DMS153 (cell line): ENCODE measurements around the gene MYD88.
A peak's percentile ranks its signal among the peaks of the same experiment; 100 is the strongest.
"Not testable (repeated sequence)": the region's sequence is repeated elsewhere in the genome, so short reads cannot be mapped to it uniquely, and the experiment has no call there.

Source experiments
- DNase-seq: peaks from one replicate; lab custom pipeline; 2025; lab: John Stamatoyannopoulos, UW

MYD88 gene

DNA sequence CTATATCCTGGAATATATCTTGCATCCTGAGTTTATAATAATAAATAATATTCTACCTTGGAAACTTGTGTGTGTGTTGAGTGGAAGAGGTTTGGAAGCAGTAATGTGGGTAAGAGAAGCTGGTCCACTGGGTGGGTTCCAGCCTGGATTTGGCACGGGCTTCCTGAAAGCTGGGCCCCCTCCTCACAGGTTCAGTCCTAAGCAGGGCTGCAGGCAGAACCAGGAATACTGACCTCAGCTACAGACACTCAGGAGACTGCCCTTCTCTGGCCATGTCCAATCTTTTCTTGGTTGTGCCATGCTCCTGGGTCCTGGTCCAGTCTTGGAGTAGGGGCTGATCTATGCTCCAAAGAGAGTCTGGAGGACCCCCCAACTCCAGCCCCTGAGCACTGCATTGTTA lies 4.5 kb downstream of the MYD88 start:
- no peak for DNase-seq

- DNase-seq, result no peak
Measured at GRCh38 chr3:38143511-38143910, 5.0 kb downstream of the MYD88 start.

GRCh38 chr3:38146504-38146903 lies 8.0 kb downstream of the MYD88 start:
- no peak for DNase-seq

GRCh38 chr3:38147421-38147820 lies 9.0 kb downstream of the MYD88 start:
- no peak for DNase-seq

GRCh38 chr3:38148311-38148882 lies 9.9 kb downstream of the MYD88 start:
- DNase-seq, result no peak

DNA sequence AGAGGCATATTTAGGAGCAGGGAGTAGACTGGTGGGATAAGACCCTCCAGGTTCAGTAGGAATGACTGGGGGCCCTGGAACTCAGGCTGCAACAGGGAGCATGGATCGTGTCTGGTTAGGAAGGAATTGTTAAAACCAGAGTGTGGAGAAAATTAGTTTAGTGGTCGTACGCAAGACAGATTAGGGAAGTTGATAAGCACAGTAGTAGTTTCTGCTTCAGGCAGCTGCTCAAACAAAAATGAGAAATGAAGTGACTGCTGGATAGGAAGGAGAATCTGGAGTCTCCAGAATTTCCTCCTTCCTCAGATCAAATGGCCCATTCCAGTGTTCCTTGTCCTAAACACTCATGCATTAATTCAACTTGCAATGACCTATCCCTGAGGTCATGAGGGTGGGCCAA lies 11.2 kb downstream of the MYD88 start:
- no peak for DNase-seq

DNA sequence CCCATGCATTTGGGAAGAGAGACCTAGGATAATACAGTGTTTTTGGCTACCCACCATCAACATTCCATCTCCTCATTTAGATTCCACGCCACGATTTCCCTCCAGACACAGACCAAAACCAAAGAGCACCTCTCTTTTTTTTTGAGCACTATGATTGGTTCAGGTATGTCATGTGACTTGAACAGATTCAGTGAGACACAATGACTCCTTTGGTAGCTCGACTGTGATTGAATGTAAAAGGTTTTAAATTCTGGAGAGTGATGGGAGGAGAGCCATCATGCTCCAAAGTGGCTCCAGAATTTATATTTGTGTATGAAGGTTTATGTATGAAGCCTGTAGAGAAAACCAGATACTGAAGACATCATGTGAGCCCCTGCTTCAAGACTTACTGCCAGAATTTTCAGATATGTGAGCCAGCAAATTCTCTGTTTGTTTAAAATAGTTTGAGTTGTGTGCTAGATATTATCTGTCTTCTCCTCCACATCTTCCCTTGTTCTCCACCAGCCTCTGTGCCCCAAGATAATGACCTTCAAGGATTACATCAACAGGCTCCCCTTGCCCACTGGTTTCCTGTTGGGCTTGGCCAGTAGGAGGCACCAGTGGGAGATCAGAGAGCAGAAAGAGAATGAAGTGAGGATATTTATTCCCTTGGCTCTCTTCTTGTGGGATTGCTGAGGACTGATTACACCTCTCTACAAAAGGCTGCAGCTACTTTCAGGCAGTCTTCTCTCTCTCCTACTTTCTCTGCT lies 12.5 kb downstream of the MYD88 start:
- no peak for DNase-seq

DNA sequence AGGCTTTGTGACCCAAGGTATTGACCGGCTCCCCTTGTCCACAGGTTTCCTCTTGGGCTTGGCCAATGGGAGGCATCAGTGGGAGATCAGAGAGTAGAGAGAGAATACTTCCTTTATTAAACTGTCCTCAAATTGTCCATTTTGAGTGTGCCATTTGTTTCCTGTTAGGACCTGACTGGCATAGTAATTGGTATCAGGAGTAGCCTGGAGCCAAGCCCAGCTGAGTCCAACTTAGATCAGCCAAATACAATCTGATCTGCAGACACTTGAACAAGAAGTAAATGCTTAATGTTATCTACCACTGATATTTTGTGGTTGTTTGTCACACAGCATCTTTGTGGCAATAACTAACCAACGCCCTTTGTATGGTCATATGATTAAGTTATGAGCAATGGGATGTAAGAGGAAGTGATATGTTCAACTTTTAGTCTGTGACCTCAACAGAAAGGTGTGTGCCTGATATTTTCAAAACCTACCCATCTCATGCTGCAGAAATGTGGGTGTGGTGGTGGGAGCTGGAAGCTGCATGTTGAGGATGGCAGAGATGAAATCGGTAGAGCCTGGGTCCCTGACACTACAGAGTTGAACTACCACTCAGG lies 13.3 kb downstream of the MYD88 start:
- no peak for DNase-seq

- no peak for DNase-seq
Measured at GRCh38 chr3:38152609-38153008, 14.1 kb downstream of the MYD88 start.

DNA sequence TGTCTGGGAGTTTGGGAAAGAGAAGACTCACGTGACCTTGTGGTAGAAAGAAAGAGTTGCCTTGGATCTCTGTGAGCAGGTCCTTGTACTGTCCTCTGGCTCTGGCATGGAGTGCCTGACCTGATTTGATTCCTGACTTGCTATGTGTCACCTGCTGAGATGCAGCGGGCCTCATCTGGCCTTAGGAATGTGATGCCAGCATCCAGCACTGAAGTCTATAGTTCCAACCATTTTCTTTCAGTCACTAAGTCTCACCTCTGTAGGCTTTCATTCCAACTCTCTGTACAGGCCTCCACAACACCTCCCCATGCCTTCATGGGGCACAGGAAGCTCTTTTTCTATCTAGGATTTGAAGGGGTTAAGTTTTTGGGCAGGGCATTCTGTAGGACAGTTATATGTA lies 14.8 kb downstream of the MYD88 start:
- DNase-seq, result no peak

GRCh38 chr3:38154033-38154494 lies 15.6 kb downstream of the MYD88 start:
- no peak for DNase-seq

DNA sequence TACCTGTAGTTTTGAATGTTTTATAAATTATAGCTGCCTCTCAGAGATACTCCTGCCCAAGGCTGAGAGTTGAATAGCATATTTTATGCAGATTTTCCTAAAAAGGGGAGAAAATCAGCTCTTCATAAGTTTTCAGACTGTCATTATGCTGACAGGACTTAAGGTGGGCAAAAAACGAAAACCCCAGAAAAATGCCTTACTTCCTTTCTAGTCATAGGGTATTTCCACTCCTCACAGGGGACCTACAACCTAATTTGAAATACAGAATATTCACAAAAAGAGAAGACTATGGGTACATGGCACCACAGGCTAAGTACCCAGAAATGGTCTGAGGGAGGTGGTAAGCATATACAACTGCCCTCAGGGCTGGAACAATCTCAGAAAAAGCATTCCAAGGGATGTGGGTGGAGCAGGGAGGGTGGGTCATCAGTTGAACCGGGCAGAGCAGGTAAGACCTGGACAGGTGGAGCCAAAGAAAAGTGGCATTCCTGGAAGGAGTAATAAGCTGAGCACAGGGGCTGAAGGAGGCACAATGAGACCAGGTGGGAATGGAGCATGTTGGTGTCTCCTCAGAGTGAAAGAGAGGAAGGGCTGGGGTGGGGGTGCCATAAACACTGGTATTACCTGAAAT lies 16.3 kb downstream of the MYD88 start:
- DNase-seq, result no peak

DNA sequence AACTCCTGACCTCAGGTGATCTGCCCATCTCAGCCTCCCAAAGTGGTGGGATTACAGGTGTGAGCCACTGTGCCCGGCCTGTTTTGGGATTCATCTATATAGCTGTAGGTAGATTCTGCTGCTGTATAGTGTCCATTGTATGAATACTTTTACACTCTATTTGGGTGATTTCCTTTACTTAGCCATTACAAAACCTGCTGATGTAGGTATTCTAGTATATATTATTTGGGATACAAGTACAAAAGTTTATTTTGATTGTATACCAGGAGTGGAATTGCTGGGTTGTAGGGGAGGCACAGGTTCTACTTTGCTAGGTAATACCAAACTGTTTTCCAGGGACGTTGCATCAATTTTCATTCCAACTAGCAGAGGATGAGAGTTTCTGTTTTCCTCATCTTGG lies 17.4 kb downstream of the MYD88 start:
- no peak for DNase-seq

- no peak for DNase-seq
Measured at GRCh38 chr3:38157117-38157516, 18.7 kb downstream of the MYD88 start.

DNA sequence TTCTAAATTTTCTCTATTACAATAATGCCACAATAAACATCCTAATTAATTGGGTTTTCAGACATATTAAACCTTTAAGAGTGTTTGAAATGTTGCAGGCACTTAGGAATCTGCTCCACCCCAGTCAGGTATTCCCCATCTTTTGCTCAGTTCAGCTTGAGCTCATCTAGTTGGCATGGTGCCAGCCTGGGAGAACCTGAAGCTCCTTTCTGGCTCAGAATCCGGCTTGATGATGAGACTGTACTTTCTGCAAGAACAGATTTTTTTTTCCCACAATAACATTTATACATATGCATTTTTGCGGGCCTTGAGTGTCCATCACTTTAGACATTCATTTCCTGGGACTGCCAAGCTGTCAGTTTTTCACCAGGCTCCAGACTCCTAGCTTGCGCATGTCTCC lies 19.1 kb downstream of the MYD88 start:
- no peak for DNase-seq

DNA sequence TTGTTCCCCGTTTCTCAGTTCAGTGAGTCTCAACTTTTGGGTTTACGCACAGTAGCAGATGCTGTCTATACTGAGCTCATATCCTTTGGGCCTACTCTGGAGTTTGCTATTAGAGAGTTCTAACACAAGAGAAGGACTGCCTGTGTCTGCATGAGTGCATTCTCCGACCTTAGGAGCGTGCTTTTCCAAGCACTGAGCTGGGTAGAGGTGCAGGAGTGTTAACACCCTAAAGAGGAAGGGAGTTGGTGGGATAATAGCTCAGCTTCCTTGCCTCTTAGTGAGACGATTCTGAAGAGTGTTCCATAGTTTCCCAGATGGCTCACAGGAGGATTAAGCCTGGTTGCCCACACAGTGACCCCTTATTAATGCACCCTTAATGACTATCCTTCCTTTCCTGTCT lies 20.0 kb downstream of the MYD88 start:
- no peak for DNase-seq

- not testable (repeated sequence) for DNase-seq
Measured at GRCh38 chr3:38160704-38161103, 22.2 kb downstream of the MYD88 start.

- no peak for DNase-seq
Measured at GRCh38 chr3:38163117-38163840, 24.8 kb downstream of the MYD88 start.

- DNase-seq, result no peak
Measured at GRCh38 chr3:38163841-38164642, 25.6 kb downstream of the MYD88 start.

DNA sequence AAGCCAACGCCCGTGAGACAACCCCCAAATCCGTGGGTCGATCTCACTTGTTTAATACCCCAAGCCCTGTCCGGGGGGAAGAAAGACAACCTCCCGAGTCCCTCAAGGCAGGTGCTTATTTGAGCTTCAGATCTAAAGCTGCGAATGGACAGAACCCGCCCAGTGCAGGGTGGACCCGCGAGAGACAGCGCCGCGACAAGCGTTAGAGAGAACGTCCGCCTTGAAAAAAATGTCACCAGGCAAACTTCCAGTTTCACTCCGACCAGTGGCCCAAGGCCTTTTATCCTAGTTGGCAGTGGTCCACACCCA lies 26.1 kb downstream of the MYD88 start:
- DNase-seq, result no peak

DNA sequence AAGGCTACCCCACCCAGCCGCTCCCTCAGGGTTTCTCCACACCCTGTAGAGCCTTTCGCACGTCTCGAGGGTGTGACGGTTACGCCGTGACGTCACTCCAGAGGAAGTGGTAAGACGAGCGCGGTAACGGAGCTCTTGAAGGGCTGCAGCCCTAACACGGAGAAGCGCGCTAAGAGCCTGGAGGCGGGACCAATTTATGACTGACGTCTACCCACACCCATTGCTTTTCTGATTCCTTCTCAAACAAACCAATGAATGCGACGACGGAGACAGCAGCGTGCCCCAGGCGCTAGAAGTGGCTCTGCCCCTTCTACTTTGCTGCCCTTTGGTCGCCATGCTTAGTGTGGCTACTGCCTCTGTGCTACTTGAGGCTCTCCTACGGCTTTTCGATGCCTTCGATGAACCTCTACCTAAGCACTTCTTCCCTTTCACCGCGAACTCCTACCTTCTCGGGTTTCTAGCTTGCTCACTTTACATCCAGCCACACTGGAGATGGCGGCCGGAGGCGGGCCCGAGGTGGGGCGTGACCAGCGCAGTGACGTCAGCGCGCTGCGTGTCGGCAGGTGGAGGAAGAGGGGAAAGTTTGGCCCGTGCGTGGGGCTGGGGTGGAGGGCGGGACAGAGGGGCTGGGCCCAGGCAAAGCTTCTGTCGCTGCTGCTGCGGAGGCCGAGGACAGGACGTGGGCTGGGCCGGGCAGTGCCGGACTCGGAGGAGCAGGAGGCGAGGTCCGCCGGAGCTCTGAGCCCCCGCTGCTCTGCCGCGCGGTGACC lies 26.7 kb downstream of the MYD88 start, which contains the start of gene OXSR1:
Gene OXSR1 (plus strand): TSS at position 586 of the 770 bp plus-strand sequence. CDS start 340 bp downstream, outside the sequence.
- peak; percentile 97 for DNase-seq
